ENCODE data around the gene PGM5. TPM values are rescaled to one million over a fixed set of nuclear protein-coding genes. Genes with fewer than 3 reads are reported as not detected.

PGM5 gene
- total and polyA plus RNA-seq, 2 of the 8 experiments (the other 6 are each of a cell fraction or from before 2014, with no cell fraction given) = not detected

- TF ChIP-seq CHD7 (IDR thresholded peaks at IDR 0.05; ENCODE audit: insufficient replicate concordance, low read length) = no peak
Observed at GRCh38 chr9:68419901-68420300, 63.5 kb downstream of the PGM5 start (continued).
